D721Med (cell line): ENCODE data around the gene XAB2.
A peak's percentile ranks its signal among the peaks of the same experiment; 100 is the strongest.

Experiments
- DNase-seq: peaks from one replicate; pipeline ENCODE4 v3.0.0; 2011; ENCODE audit warnings: low spot score; ENCODE audit not compliant: insufficient read length
- FAIRE-seq: peaks from 2 replicates; lab custom pipeline; 2011; peaks lifted over from hg19 to GRCh38; lab: Jason Lieb, UNC
- CTCF ChIP-seq: IDR thresholded peaks from 2 replicates; pipeline ENCODE4 v1.5.1; 2012; ENCODE audit warnings: mild to moderate bottlenecking, control low read depth; ENCODE audit not compliant: insufficient read depth; ENCODE audit errors: missing control alignments

Gene XAB2

DNA sequence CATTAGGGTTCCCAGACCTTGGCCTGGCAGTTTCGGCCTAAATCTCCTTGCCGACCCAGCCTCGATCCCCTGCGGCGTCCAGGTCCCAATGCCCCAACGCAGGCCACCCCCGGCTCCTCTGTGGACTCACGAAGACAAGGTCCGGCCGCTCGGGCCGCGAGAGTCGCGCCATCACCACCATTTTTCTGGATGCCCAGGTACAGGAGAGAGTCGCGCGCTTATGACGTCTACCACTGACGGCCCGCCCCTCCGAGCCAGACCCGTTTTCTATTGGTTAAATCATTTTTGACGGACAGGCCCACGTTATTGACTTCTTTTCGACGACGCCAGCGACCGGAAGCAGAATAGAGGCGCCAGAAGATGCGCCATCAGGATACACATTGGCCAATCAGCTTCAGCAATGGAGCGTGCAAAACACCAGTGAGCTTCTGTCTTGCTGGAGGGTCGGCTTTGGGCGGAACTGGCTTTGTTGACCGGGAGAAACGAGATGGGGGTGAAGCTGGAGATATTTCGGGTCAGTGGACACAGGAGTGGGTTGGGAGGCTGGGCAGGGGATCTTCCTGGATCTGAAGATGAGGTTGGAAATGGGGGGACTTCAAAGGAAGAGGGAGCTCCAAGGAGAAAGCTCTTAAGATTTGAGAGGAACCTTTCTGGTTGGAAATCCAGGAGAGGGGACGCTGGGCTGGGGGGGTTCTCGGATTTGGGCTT, at the start of gene XAB2, which contains the start of gene PET100:
XAB2 (minus strand) TSS at position 199 of the 708 bp plus-strand sequence; CDS start at position 181, 18 bp downstream.
PET100 (plus strand) TSS at position 447 of the 708 bp plus-strand sequence; CDS start at position 488, 41 bp downstream.
- no peak for TF ChIP-seq CTCF
- peak; percentile 89 for FAIRE-seq
- DNase-seq: peak; percentile 100

DNA sequence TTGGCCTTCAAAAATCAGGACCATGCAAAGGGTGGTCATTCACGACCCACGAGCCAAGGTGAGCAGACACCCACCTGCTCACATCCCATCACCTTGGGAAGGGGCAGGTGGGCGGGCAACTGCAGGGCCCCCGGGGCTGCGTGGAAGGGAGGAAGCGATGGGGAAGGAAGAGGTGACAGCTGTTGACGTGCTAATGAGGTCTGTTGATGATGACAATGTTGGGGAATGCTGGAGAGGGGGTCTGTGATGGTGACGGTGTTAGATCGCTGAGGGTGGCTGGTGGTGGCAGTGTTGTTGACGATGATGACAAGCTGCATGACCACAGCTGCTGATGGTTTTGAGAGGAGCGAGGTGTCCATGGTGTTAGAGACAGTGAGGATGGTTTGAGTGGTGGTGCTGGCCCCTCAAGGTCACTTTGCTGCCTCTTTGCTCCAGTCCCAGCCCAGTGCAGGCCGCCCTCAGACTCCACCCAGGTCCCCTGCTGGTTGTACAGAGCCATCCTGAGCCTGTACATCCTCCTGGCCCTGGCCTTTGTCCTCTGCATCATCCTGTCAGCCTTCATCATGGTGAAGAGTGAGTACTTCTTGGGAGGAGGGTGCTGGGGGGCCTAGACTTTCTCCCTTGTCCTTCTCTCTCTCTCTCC, 48.4 kb upstream of the XAB2 start:
- FAIRE-seq (no peak), DNase-seq (no peak)
- TF ChIP-seq CTCF: no peak

- TF ChIP-seq CTCF: no peak
- DNase-seq (no peak), FAIRE-seq (no peak)
Measured at GRCh38 chr19:7676854-7677253, 47.5 kb upstream of the XAB2 start, which contains the start of gene MCEMP1. MCEMP1 (plus strand) TSS chr19:7677090; CDS start chr19:7677121, 31 bp downstream.

- TF ChIP-seq CTCF: no peak
Measured at GRCh38 chr19:7676376-7676775, 47.0 kb upstream of the XAB2 start.

DNA sequence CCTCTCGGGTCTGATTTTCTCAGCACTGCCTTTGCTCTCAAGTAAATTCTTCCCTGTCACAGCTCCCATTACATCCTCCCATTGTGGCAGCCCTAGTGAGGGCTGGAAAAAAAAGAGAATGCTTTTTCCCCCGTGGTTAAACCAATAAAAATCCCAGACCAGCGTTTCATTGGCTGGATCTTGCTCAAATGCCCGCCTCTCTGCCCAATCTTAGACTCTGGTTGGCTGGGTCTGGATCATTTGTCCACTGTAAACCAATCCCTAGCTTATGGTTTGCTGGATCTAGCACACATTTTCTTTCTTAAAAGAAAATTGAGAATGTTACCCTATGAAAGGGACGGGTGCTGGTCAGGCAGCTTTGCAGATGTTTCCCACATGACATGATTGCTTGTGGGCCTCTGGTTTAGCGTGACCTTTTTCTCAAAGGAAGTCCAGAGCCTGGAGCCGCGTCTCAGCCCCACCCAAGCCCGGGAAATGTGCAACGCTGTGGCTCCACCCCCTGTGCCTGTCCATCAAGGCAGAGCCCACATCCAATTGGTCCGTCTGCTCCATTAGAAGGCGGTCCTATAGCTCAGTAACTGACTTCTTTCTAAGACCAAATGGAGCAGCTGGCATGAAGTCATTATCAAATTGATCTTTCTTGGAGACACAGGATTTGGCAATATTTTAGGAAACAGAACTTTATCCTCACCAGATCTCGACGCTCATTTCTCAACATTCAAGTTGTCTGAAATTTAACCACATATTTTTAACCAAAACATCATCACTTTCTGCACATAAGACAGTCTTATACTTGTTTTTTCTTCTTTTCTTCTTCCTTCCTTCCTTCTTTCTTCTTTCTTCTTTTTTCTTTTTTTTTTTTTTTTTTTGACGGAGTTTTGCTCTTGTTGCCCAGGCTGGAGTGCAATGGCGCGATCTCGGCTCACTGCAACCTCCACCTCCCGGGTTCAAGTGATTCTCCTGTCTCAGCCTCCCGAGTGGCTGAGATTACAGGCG, 45.0 kb upstream of the XAB2 start:
- DNase-seq (no peak), FAIRE-seq (no peak)
- TF ChIP-seq CTCF: no peak

More at GRCh38 chr19:7676376-7676775, 47.0 kb upstream of the XAB2 start:
- no peak for DNase-seq
- FAIRE-seq: no peak

GRCh38 chr19:7672522-7672921, 43.2 kb upstream of the XAB2 start:
- DNase-seq (no peak), FAIRE-seq (no peak)
- TF ChIP-seq CTCF: no peak
